HG02610 (cell line): Measurements from ENCODE around the gene PUM2.

Experiments used
- ATAC-seq: cut with Tn5 transposase; IDR thresholded peaks from one replicate; pipeline ENCODE4 v1.9.1; 2021; ENCODE audit warnings: mild to moderate bottlenecking, moderate library complexity; ENCODE audit not compliant: unreplicated experiment

Gene PUM2

GRCh38 chr2:20219763-20220380 lies 130.8 kb downstream of the PUM2 start:
- ATAC-seq: no peak

- ATAC-seq: no peak
Observed at GRCh38 chr2:20218331-20219320, 132.0 kb downstream of the PUM2 start.

- ATAC-seq: no peak
Observed at GRCh38 chr2:20217041-20217970, 133.3 kb downstream of the PUM2 start.

- ATAC-seq: no peak
Observed at GRCh38 chr2:20216130-20217025, 134.3 kb downstream of the PUM2 start.

- ATAC-seq: no peak
Observed at GRCh38 chr2:20215183-20216040, 135.2 kb downstream of the PUM2 start.

GRCh38 chr2:20214566-20215182 lies 136.0 kb downstream of the PUM2 start:
- ATAC-seq: no peak

- ATAC-seq: peak; percentile 51
Observed at GRCh38 chr2:20213651-20214565, 136.7 kb downstream of the PUM2 start.

GRCh38 chr2:20212871-20213503 lies 137.7 kb downstream of the PUM2 start:
- ATAC-seq: no peak

- peak; percentile 69 for ATAC-seq
Observed at GRCh38 chr2:20212459-20212870, 138.2 kb downstream of the PUM2 start.

GRCh38 chr2:20211860-20212458 lies 138.7 kb downstream of the PUM2 start:
- ATAC-seq: no peak

GRCh38 chr2:20211420-20211819 lies 139.2 kb downstream of the PUM2 start:
- no peak for ATAC-seq

GRCh38 chr2:20210462-20210861 lies 140.2 kb downstream of the PUM2 start:
- ATAC-seq: no peak

GRCh38 chr2:20209373-20210109 lies 141.1 kb downstream of the PUM2 start:
- no peak for ATAC-seq

GRCh38 chr2:20208476-20208859 lies 142.2 kb downstream of the PUM2 start:
- no peak for ATAC-seq

- no peak for ATAC-seq
Observed at GRCh38 chr2:20207051-20207450, 143.6 kb downstream of the PUM2 start.

GRCh38 chr2:20205915-20206524 lies 144.6 kb downstream of the PUM2 start:
- ATAC-seq: no peak
